K562 (cell line): Measurements from ENCODE around the gene SERPINF2. TPM values are rescaled to one million over a fixed set of nuclear protein-coding genes. Genes with fewer than 3 reads are reported as not detected.
A peak's percentile ranks its signal among the peaks of the same experiment; 100 is the strongest.

Experiments used
- ETV6 ChIP-seq, 3 experiments: fragments of 150-350 bp in 1 of 3; sonication (generic) in 1 of 3; formaldehyde crosslinking in 1 of 3; IDR thresholded peaks; 2 replicates each; pipeline versions ENCODE4 v1.6.1 to v1.8.0; 2014 to 2022; ENCODE audit warnings: borderline replicate concordance in 2 of 3, low read depth in 2 of 3, antibody characterized with exemption in 1 of 3, low read length in 1 of 3, mild to moderate bottlenecking in 1 of 3, missing genetic modification reagents in 1 of 3
- KDM4B ChIP-seq, 2 experiments: fragments of 450-650 bp in 1 of 2; sonication (generic) in 1 of 2; IDR thresholded peaks; 2 replicates each; pipeline ENCODE4 v1.6.1; 2016 to 2017; ENCODE audit warnings: borderline replicate concordance in 2 of 2, antibody characterized with exemption in 1 of 2, low read depth in 1 of 2, mild to moderate bottlenecking in 1 of 2
- NFATC3 ChIP-seq: fragments of 450-650 bp; IDR thresholded peaks from 2 replicates; pipeline ENCODE4 v1.6.1; 2017; ENCODE audit warnings: mild to moderate bottlenecking
- NR2F6 ChIP-seq: fragments of 450-650 bp; formaldehyde crosslinking; IDR thresholded peaks from 2 replicates; pipeline ENCODE4 v1.4.0; 2020; ENCODE audit warnings: mild to moderate bottlenecking
- SOX6 ChIP-seq: fragments of 450-650 bp; IDR thresholded peaks from 2 replicates; pipeline ENCODE4 v1.6.1; 2014; ENCODE audit warnings: mild to moderate bottlenecking
- XRCC3 ChIP-seq: fragments of 450-650 bp; IDR thresholded peaks from 2 replicates; pipeline ENCODE4 v1.6.1; 2017; ENCODE audit warnings: mild to moderate bottlenecking, moderate library complexity
- ZBED1 ChIP-seq: IDR thresholded peaks from 2 replicates; pipeline ENCODE4 v1.6.1; 2014
- ZBTB40 ChIP-seq, 2 experiments: fragments of 450-650 bp in 1 of 2; sonication (generic) in 1 of 2; formaldehyde crosslinking in 1 of 2; IDR thresholded peaks; 2 replicates each; pipeline versions ENCODE4 v1.7.1 to v1.9.0; 2016 to 2022; ENCODE audit warnings: inconsistent platforms in 1 of 2, mild to moderate bottlenecking in 1 of 2, missing genetic modification reagents in 1 of 2
- ZZZ3 ChIP-seq: fragments of 450-650 bp; IDR thresholded peaks from 2 replicates; pipeline ENCODE4 v1.6.1; 2016; ENCODE audit warnings: antibody characterized with exemption, mild to moderate bottlenecking, moderate library complexity
- polyA plus RNA-seq, 8 experiments: library from polyadenylated mRNA; depleted of rRNA in 4 of 8; stranded (reverse) in 5 of 8; unstranded in 3 of 8; fragments of >200 nt; fragmentation: Nextera tagmentation in 2 of 8; fragmentation: Illumina TruSeq in 1 of 8; extraction: Ambion mirVana in 2 of 8; extraction: Trizol in 1 of 8; gene quantifications; 2 replicates each; pipeline versions ENCODE4 v1.2.1 to v1.2.3, GENCODE V29; 2011 to 2014; ENCODE audit warnings: inconsistent platforms in 1 of 8, missing spikeins in 1 of 8
- total RNA-seq, 7 experiments: library from RNA; depleted of rRNA in 6 of 7; stranded (reverse); fragments of >200 nt in 6 of 7; fragmentation: Illumina TruSeq in 2 of 7; extraction: Trizol in 2 of 7; gene quantifications; 2 replicates each; pipeline versions ENCODE4 v1.2.1 to v1.2.3, GENCODE V29; 2011 to 2021; ENCODE audit warnings: low replicate concordance in 1 of 7
- TF ChIP-seq, protein P1 (sequence below): fragments of 450-650 bp; IDR thresholded peaks from 2 replicates; pipeline ENCODE4 v1.6.1; 2016; ENCODE audit warnings: low read depth, mild to moderate bottlenecking, moderate library complexity
- TF ChIP-seq, protein P2 (sequence below): sonication (generic); formaldehyde crosslinking; IDR thresholded peaks from 2 replicates; pipeline ENCODE4 v1.8.1; 2023; ENCODE audit warnings: mild to moderate bottlenecking, missing genetic modification reagents
- TF ChIP-seq, protein P3 (sequence below): fragments of 250-450 bp; sonication (Bioruptor Pico); IDR thresholded peaks from 2 replicates; pipeline ENCODE4 v1.5.0; 2020; ENCODE audit warnings: mild to moderate bottlenecking

SERPINF2 gene
- total and polyA plus RNA-seq, 9 of the 15 experiments (the other 6 are each of a cell fraction or from before 2014, with no cell fraction given), result 0.22 TPM; not detected in 8

DNA sequence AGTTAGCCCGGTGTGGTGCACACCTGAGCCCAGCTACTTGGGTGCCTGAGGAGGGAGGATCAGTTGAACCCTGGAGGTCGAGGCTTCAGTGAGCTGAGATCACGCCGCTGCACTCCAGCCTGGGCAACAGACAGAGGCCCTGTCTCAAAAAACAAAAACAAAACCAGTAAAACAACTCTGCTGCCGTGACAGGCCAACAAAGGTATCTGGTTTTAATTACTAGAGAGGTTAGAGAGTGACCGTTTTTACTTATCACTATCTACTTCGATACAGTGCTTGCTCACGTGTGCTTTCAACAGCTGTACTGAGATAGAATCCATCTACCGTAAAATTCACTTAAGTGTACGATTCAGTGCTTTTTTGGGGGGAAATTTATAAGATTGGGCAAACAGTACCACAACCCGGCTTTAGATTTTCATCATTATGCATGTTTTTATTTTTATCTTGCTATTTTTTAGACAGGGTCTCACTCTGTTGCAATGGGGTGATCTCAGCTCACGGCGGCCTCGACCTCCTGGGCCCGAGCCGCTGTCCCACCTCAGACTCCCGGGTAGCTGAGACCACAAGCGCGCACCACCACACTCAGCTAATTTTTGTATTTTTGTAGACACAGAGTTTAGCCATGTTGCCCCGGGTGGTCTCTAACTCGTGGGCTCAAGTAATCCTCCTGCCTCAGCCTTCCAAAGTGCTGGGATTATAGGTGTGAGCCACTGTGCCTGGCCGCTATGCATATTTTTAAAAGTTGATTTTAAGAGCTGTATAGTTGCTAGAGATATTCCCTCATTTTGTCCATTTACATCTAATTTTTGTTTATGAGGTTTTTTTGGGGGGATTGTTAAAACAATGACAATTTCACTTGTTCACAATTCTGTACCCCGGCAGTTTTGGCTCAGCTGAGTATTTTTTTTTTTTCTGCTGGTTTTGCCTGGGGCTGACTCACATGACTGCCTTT lies 50.1 kb downstream of the SERPINF2 start (continued):
- TF ChIP-seq ZBTB40 (IDR thresholded peaks at IDR 0.05), result no peak
- TF ChIP-seq ZBTB40 (CRISPR knock-in tag; IDR thresholded peaks at IDR 0.05), result no peak
- TF ChIP-seq XRCC3, result no peak
- no peak for TF ChIP-seq ETV6 (IDR thresholded peaks at IDR 0.05; ENCODE audit: borderline replicate concordance in 1 of 2, low read depth in 2 of 2, low read length in 1 of 2)
- no peak for TF ChIP-seq ETV6 (CRISPR knock-in tag; IDR thresholded peaks at IDR 0.05; ENCODE audit: borderline replicate concordance)
- no peak for TF ChIP-seq ZBED1
- no peak for TF ChIP-seq NR2F6 (CRISPR knock-in tag)
- no peak for TF ChIP-seq NFATC3
- no peak for TF ChIP-seq KDM4B (IDR thresholded peaks at IDR 0.05; ENCODE audit: borderline replicate concordance in 2 of 2, low read depth in 1 of 2)
- TF ChIP-seq, protein P1, sequence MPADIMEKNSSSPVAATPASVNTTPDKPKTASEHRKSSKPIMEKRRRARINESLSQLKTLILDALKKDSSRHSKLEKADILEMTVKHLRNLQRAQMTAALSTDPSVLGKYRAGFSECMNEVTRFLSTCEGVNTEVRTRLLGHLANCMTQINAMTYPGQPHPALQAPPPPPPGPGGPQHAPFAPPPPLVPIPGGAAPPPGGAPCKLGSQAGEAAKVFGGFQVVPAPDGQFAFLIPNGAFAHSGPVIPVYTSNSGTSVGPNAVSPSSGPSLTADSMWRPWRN, result no peak
- 0 out of 2 replicates have a peak, but pooled peaks have one; percentile 29 for TF ChIP-seq SOX6
- TF ChIP-seq, protein P2, sequence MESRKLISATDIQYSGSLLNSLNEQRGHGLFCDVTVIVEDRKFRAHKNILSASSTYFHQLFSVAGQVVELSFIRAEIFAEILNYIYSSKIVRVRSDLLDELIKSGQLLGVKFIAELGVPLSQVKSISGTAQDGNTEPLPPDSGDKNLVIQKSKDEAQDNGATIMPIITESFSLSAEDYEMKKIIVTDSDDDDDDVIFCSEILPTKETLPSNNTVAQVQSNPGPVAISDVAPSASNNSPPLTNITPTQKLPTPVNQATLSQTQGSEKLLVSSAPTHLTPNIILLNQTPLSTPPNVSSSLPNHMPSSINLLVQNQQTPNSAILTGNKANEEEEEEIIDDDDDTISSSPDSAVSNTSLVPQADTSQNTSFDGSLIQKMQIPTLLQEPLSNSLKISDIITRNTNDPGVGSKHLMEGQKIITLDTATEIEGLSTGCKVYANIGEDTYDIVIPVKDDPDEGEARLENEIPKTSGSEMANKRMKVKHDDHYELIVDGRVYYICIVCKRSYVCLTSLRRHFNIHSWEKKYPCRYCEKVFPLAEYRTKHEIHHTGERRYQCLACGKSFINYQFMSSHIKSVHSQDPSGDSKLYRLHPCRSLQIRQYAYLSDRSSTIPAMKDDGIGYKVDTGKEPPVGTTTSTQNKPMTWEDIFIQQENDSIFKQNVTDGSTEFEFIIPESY (CRISPR knock-in tag), result 0 out of 2 replicates have a peak, but pooled peaks have one; percentile 11
- no peak for TF ChIP-seq ZZZ3
- TF ChIP-seq, protein P3, sequence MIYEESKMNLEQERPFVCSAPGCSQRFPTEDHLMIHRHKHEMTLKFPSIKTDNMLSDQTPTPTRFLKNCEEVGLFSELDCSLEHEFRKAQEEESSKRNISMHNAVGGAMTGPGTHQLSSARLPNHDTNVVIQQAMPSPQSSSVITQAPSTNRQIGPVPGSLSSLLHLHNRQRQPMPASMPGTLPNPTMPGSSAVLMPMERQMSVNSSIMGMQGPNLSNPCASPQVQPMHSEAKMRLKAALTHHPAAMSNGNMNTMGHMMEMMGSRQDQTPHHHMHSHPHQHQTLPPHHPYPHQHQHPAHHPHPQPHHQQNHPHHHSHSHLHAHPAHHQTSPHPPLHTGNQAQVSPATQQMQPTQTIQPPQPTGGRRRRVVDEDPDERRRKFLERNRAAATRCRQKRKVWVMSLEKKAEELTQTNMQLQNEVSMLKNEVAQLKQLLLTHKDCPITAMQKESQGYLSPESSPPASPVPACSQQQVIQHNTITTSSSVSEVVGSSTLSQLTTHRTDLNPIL, result no peak
